Adrenal gland (tissue), 12 donors: ENCODE measurements around the gene NDC1. TPM values are rescaled to one million over a fixed set of nuclear protein-coding genes. Genes with fewer than 3 reads are reported as not detected.

Source experiments
- DNase-seq, 7 donors: peaks; one replicate each; pipeline ENCODE4 v3.0.0-alpha.2; 2019 to 2020
- H3K27ac ChIP-seq, 5 donors: fragments of 200-600 bp; sonication (generic) in 4 of 5; 1 replicate in 3 of 5; 2 replicates in 2 of 5; pipeline versions ENCODE4 v1.5.1 to v1.8.0; 2016 to 2020; ENCODE audit warnings: mild to moderate bottlenecking in 1 of 5
- H3K27me3 ChIP-seq: fragments of 200-600 bp; 2 replicates; pipeline ENCODE4 v1.8.0; 2021
- H3K36me3 ChIP-seq, 2 donors: fragments of 200-600 bp; replicated peaks in 1 of 2; 1 replicate in 1 of 2; 2 replicates in 1 of 2; pipeline versions ENCODE4 v1.5.1 to v1.8.0; 2018 to 2022
- H3K4me1 ChIP-seq, 2 donors: fragments of 200-600 bp; replicated peaks in 1 of 2; 1 replicate in 1 of 2; 2 replicates in 1 of 2; pipeline versions ENCODE4 v1.5.1 to v1.8.0; 2018 to 2021
- H3K4me3 ChIP-seq, 4 donors: fragments of 200-600 bp; sonication (generic) in 3 of 4; one replicate each; pipeline ENCODE4 v1.5.1; 2016 to 2018
- H3K9me3 ChIP-seq, 3 donors: fragments of 200-600 bp; sonication (generic) in 1 of 3; replicated peaks in 1 of 3; 1 replicate in 2 of 3; 2 replicates in 1 of 3; pipeline versions ENCODE4 v1.5.1 to v1.8.0; 2016 to 2021
- CTCF ChIP-seq, 6 experiments: fragments of 450-650 bp in 4 of 6; fragments of 200-600 bp in 2 of 6; sonication (generic) in 1 of 6; IDR thresholded peaks; 1 replicate in 5 of 6; 2 replicates in 1 of 6; pipeline versions ENCODE4 v1.5.1 to v1.8.0; 2016 to 2021; ENCODE audit warnings: antibody characterized with exemption in 6 of 6, mild to moderate bottlenecking in 2 of 6, moderate library complexity in 1 of 6
- POLR2A ChIP-seq, 2 donors: fragments of 450-650 bp; IDR thresholded peaks; one replicate each; pipeline ENCODE4 v1.6.1; 2017; ENCODE audit warnings: antibody characterized with exemption in 2 of 2, mild to moderate bottlenecking in 2 of 2, moderate library complexity in 1 of 2
- WGBS, 4 donors: extraction: QIAGEN DNeasy Blood & Tissue Kit in 2 of 4; methylation state at CpG; one replicate each; pipeline versions ENCODE4 v1.1.5 to v1.1.7; 2013 to 2017; 5-methylcytosine and 5-hydroxymethylcytosine counted together
- intact Hi-C, 2 donors: fragments of 100-400 bp; cut with DNase I; formaldehyde crosslinking; loops; one replicate each; pipeline versions ENCODE4 v1.14.1 to v1.15.0; 2022 to 2023
- polyA plus RNA-seq, 3 donors: library from polyadenylated mRNA; stranded (reverse); fragments of 200-250 nt in 2 of 3; fragments of 350-450 nt in 1 of 3; fragmentation: Illumina TruSeq in 1 of 3; extraction: RNeasy Lipid Tissue Mini Kit (QIAGEN cat#74804) in 1 of 3; gene quantifications; one replicate each; pipeline ENCODE4 v1.2.3, GENCODE V29; 2013 to 2014
- total RNA-seq, 9 donors: library from RNA; depleted of rRNA in 4 of 9; stranded (reverse); fragments of >200 nt in 4 of 9; fragments of 120-200 nt in 1 of 9; fragmentation: NEBNext Ultra II Directional in 1 of 9; extraction: Animal tissue kit (Norgen Biotek cat#: 25700) in 1 of 9; gene quantifications; one replicate each; pipeline versions ENCODE4 v1.1.0 to v1.2.4, GENCODE V29; 2013 to 2023
- donor health status: healthy with polysubstance abuse.
- donor health status: Bipolar disorder and iron deficiency.
- donor health status: DM: yes; HTN: yes; CAD: no.
- donor health status: DM: no; HTN: no; CAD: no.
- donor health status: DM: no; HTN: no; CAD: no.
- donor health status: DM: yes; HTN: yes; CAD: no.

Gene NDC1
- total and polyA plus RNA-seq, 12 donors: 2.9 to 21.9 (median 10.4) TPM

- Histone ChIP-seq H3K27me3 (no peaks in the 10 kb centered on the region), H3K36me3 (peaks cover 0 to 16% of the 10 kb centered on the region in 2 donors), H3K9me3 (no peaks in the 10 kb centered on the region), H3K4me3 (no peak overlapping the region), H3K27ac (no peak overlapping the region), H3K4me1 (no peaks in the 10 kb centered on the region)
- WGBS, 4 donors: 80 to 84% (median 83%) methylated on average over 6 of the region's 6 CpGs
- intact Hi-C loops: no loop called here
- no peak for DNase-seq
- TF ChIP-seq CTCF (IDR thresholded peaks at IDR 0.05) (no peak), POLR2A (IDR thresholded peaks at IDR 0.05) (no peak)
These were observed 9.9 kb upstream of the NDC1 start for GRCh38 chr1:53847980-53848379.

- 79 to 85% (median 83%) methylated on average over 3 of the region's 3 CpGs for WGBS, 4 donors
- no peaks in the 10 kb centered on the region for H3K9me3 ChIP-seq
- H3K4me1 ChIP-seq: peaks cover 0 to 2% of the 10 kb centered on the region in 2 donors
- H3K36me3 ChIP-seq: no peaks in the 10 kb centered on the region
- no peak for DNase-seq
- TF ChIP-seq POLR2A (IDR thresholded peaks at IDR 0.05) (no peak), CTCF (IDR thresholded peaks at IDR 0.05) (no peak)
- no peak overlapping the region for H3K4me3 ChIP-seq
- intact Hi-C loops: no loop called here
- no peaks in the 10 kb centered on the region for H3K27me3 ChIP-seq
- H3K27ac ChIP-seq: no peak overlapping the region
These were observed 4.3 kb upstream of the NDC1 start for GRCh38 chr1:53842347-53842746.

- intact Hi-C loops: no loop called here
These were observed 518 bp upstream of the NDC1 start for GRCh38 chr1:53838654-53838974.

GRCh38 chr1:53837646-53837923 is 511 bp downstream of the NDC1 start:
- Histone ChIP-seq H3K9me3 (no peaks in the 10 kb centered on the region), H3K4me1 (peaks cover 4 to 9% of the 10 kb centered on the region in 2 donors), H3K4me3 (peak overlapping the region; percentile 40 to 98 (median 70)), H3K27me3 (no peaks in the 10 kb centered on the region), H3K36me3 (no peaks in the 10 kb centered on the region), H3K27ac (peak overlapping the region in 4 of 5 donors; percentile 86 to 99 (median 94))
- WGBS, 4 donors: 0 to 1% (median 0%) methylated on average over 5 of the region's 5 CpGs
- no peak for DNase-seq
- TF ChIP-seq CTCF (IDR thresholded peaks at IDR 0.05) (no peak), POLR2A (IDR thresholded peaks at IDR 0.05) (no peak)
- intact Hi-C loops: no loop called here

More at GRCh38 chr1:53838654-53838974, 518 bp upstream of the NDC1 start:
- H3K36me3 ChIP-seq: no peaks in the 10 kb centered on the region
- 4 to 8% (median 6%) methylated on average over 2 of the region's 2 CpGs for WGBS, 4 donors
- no peak for DNase-seq
- peak overlapping the region in 4 of 5 donors; percentile 94 to 99 (median 96) for H3K27ac ChIP-seq
- H3K9me3 ChIP-seq: no peaks in the 10 kb centered on the region
- peaks cover 4 to 9% of the 10 kb centered on the region in 2 donors for H3K4me1 ChIP-seq
- H3K4me3 ChIP-seq: peak overlapping the region in 2 of 4 donors; percentile 74 to 98
- no peak for TF ChIP-seq CTCF (IDR thresholded peaks at IDR 0.05)
- TF ChIP-seq POLR2A (IDR thresholded peaks at IDR 0.05): no peak
- H3K27me3 ChIP-seq: no peaks in the 10 kb centered on the region
